Mesodermal cell (in vitro differentiated cells): ENCODE results near the gene SUFU.

Source experiments
- H3K27ac ChIP-seq: 2 replicates; pipeline ENCODE4 v1.7.0; 2013; ENCODE audit warnings: mild to moderate bottlenecking, low read depth, low read length, moderate library complexity; ENCODE audit not compliant: severe bottlenecking
- H3K36me3 ChIP-seq: 2 replicates; pipeline ENCODE4 v1.7.1; 2013; ENCODE audit warnings: mild to moderate bottlenecking, low read length, moderate library complexity; ENCODE audit not compliant: control insufficient read depth, insufficient read depth
- H3K4me1 ChIP-seq: one replicate; pipeline ENCODE4 v1.7.1; 2013; ENCODE audit warnings: mild to moderate bottlenecking, low read length; ENCODE audit not compliant: insufficient read depth, control insufficient read depth, poor library complexity, severe bottlenecking
- H3K4me3 ChIP-seq: 2 replicates; pipeline ENCODE4 v1.7.0; 2013; ENCODE audit warnings: low read length, control low read depth, mild to moderate bottlenecking; ENCODE audit not compliant: insufficient read depth, poor library complexity, severe bottlenecking; ENCODE audit errors: extremely low read depth
- H3K9me3 ChIP-seq: 2 replicates; pipeline ENCODE4 v1.7.1; 2013; ENCODE audit warnings: mild to moderate bottlenecking, low read length, moderate library complexity; ENCODE audit not compliant: control insufficient read depth
- WGBS, 2 experiments: methylation state at CpG; one replicate each; pipeline ENCODE4 v1.1.5; 2013; ENCODE audit warnings: missing lambda C conversion rate in 2 of 2; ENCODE audit not compliant: insufficient coverage in 2 of 2; 5-methylcytosine and 5-hydroxymethylcytosine counted together

The SUFU gene

DNA sequence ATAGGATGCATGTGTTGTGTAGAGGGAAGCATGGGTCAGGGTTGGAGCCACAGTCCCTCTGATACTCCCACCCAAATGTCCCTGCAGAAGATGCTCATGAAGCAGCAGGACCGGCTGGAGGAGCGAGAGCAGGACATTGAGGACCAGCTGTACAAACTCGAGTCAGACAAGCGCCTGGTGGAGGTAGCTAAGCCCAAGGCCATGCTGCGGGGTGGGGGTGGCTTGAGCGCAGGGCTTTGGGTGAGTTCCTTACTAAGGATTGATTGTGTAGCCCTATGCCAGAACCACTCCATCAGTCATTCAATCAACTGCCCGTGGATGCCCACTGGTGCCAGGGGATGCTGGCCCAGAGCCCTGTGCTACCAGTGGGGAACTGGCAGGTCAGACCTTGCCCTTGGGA, 150.8 kb downstream of the SUFU start:
- Histone ChIP-seq H3K36me3 (peaks cover 96% of the 10 kb centered on the region), H3K4me3 (no peak overlapping the region), H3K4me1 (peaks cover 25% of the 10 kb centered on the region), H3K27ac (no peak overlapping the region), H3K9me3 (no peaks in the 10 kb centered on the region)
- WGBS, 2 experiments, result 98 to 99% methylated on average over 6 of the region's 7 CpGs

DNA sequence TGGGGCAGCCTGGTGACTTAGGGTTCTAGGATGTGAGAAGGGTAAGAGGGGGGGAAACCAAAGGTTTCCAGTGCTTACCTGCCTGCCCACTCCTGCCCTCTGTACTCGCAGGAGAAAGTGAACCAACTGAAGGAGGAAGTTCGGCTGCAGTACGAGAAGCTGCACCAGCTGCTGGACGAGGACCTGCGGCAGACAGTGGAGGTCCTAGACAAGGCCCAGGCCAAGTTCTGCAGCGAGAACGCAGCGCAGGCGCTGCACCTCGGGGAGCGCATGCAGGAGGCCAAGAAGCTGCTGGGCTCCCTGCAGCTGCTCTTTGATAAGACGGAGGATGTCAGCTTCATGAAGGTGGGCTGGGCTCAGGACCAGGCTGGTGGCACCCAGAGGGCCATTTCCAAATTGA, 151.2 kb downstream of the SUFU start:
- Histone ChIP-seq H3K4me3 (no peak overlapping the region), H3K27ac (no peak overlapping the region), H3K36me3 (peaks cover 94% of the 10 kb centered on the region), H3K9me3 (no peaks in the 10 kb centered on the region), H3K4me1 (peaks cover 23% of the 10 kb centered on the region)
- 98 to 99% methylated on average over 12 of the region's 12 CpGs for WGBS, 2 experiments

DNA sequence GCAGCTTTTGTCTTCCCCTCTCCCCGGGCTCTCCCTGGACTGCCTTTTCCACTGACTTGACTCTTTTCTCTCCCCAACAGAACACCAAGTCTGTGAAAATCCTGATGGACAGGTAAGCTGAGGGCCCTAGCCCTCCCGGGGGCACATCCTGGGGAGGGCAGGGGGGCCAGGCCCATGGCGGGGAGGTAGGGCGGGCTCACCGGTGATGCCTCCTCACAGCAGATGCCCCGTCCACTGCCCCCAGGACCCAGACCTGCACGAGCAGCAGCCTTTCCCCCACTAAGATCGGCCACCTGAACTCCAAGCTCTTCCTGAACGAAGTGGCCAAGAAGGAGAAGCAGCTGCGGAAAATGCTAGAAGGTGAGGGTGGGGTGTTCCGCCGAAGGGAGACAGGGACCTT, 152.3 kb downstream of the SUFU start:
- H3K9me3 ChIP-seq, result no peaks in the 10 kb centered on the region
- peaks cover 84% of the 10 kb centered on the region for H3K36me3 ChIP-seq
- peaks cover 23% of the 10 kb centered on the region for H3K4me1 ChIP-seq
- no peak overlapping the region for H3K4me3 ChIP-seq
- H3K27ac ChIP-seq, result no peak overlapping the region
- WGBS, 2 experiments, result 97 to 100% methylated on average over 5 to 10 of the region's 12 CpGs

DNA sequence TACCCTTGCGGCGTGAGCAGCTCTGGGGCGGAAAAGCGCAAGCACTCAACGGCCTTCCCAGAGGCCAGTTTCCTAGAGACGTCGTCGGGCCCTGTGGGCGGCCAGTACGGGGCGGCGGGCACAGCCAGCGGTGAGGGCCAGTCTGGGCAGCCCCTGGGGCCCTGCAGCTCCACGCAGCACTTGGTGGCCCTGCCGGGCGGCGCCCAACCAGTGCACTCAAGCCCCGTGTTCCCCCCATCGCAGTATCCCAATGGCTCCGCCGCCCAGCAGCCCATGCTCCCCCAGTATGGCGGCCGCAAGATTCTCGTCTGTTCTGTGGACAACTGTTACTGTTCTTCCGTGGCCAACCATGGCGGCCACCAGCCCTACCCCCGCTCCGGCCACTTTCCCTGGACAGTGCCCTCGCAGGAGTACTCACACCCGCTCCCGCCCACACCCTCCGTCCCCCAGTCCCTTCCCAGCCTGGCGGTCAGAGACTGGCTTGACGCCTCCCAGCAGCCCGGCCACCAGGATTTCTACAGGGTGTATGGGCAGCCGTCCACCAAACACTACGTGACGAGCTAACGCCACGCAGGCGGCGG, 153.1 kb downstream of the SUFU start:
- H3K4me3 ChIP-seq, result no peak overlapping the region
- H3K36me3 ChIP-seq, result peaks cover 75% of the 10 kb centered on the region
- peaks cover 24% of the 10 kb centered on the region for H3K4me1 ChIP-seq
- H3K9me3 ChIP-seq, result no peaks in the 10 kb centered on the region
- H3K27ac ChIP-seq, result no peak overlapping the region
- 96 to 98% methylated on average over 39 to 42 of the region's 42 CpGs for WGBS, 2 experiments

DNA sequence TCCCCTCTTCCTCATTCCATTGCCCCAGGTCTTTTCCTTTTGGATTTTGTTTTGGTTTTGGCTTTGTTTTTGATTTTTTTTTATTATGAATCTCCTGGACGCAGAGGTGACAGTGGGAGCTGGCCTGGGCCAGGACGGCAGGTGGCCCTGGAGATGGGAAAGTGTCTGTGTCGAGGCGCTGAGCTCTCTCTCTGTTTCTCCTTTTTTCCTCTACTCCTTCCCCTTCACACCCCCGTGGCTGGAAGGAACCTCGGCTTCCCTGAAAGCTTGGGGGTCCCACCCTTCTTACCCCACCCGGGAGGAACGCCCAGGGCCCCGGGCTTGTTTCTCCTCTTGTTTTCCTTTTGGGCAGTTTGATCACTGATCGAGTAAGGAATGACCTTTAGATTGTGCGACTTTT, 153.7 kb downstream of the SUFU start:
- Histone ChIP-seq H3K27ac (no peak overlapping the region), H3K9me3 (no peaks in the 10 kb centered on the region), H3K36me3 (peaks cover 69% of the 10 kb centered on the region), H3K4me1 (peaks cover 24% of the 10 kb centered on the region), H3K4me3 (no peak overlapping the region)
- WGBS, 2 experiments, result 92 to 100% methylated on average over 2 to 7 of the region's 11 CpGs

DNA sequence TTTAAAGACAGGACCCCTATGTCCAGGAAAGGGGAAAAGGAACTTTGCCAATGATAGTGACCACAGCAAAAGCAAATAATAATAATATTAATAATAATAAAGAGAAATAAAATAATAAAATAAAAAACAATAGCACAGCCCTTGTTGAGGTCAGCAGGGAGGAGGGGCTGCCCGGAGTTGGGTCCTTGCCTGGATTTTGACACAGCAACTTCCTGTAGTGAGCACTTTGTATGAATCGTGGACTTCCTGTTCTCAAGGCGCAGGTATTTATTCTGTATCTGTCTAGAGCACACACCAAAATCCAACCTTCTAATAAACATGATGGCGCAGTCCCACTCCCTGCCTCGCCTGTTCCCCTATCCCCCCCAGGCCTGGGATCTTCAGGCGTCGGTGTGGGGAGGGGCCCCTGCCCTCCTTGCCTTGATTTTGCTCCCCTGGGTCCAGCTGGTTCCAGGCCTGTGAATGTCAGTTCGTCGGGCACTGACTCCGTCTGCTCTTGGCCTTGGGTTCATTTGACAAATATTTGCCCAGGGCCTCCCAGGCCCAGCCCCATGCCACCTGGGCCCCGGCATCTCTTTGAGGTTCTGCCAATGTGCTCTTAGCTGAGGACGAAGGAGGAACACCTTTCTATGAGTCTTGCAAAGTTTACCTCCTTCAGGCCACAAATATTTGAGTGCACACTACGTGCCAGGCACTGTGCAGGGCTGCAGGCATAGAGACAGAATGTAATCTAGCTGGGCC, 154.4 kb downstream of the SUFU start:
- Histone ChIP-seq H3K4me3 (no peak overlapping the region), H3K4me1 (peaks cover 24% of the 10 kb centered on the region), H3K27ac (no peak overlapping the region), H3K9me3 (no peaks in the 10 kb centered on the region), H3K36me3 (peaks cover 62% of the 10 kb centered on the region)
- WGBS, 2 experiments, result 94 to 96% methylated on average over 10 to 12 of the region's 13 CpGs

DNA sequence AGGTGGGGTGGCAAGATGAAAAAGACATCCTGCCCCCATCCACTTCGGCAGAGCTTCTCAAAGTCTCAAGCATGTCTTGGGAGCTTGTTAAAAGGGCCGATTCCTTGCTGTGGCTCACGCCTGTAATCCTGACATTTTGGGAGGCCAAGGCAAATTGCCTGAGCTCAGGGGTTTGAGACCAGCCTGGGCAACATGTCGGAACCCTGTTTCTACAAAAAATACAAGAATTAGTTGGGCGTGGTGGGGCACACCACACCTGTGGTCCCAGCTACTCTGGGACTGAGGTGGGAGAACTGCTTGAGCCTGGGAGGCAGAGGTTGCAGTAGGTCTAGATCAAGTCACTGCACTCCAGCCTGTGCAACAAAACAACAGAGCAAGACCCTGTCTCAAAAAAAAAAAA, 155.0 kb downstream of the SUFU start:
- Histone ChIP-seq H3K4me1 (peaks cover 24% of the 10 kb centered on the region), H3K9me3 (no peaks in the 10 kb centered on the region), H3K27ac (peak overlapping the region; percentile 49), H3K4me3 (no peak overlapping the region), H3K36me3 (peaks cover 56% of the 10 kb centered on the region)
- WGBS, 2 experiments, result 84 to 85% methylated on average over 4 to 5 of the region's 5 CpGs

DNA sequence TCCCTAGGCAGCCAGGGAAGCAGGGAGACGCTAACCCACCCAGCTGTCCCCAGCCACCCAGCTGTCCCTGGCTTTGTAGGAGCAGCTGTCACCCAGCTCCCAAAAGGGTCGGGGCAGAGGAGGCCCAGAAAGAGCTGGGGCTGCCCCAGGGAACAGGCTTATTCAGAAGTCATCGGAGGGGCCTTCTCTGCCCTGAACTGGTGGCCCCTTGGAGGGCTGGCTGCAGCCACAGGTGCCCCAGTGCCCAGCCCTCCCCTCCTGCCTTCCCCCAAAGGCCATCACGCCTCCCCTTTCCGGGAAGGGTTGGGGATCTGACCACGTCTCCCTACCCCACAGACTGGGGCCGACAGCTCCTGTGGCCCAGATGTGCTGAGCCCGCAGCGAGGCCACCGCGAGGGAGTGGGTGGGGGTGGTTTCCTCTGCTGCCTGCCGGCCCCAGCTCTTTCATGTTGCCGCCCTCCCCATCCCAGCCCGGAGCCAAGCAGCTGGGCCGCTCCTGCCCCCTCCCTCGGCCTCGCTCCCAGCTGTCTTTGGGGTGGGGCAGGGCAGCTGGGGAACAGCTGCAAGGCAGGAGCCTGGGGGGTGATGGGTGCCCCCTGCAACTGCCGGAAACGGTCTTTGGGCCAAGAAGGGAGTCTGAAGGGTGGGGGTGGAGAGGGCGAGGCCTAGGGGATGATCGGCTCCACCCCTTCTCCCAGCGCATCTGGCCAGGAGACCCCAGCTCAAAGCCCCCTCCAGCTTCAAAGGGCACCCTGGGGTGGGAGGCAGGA, 157.3 kb downstream of the SUFU start:
- 37 to 43% methylated on average over 5 to 6 of the region's 22 CpGs for WGBS, 2 experiments
- H3K4me1 ChIP-seq, result peaks cover 24% of the 10 kb centered on the region
- no peaks in the 10 kb centered on the region for H3K9me3 ChIP-seq
- H3K27ac ChIP-seq, result peak overlapping the region; percentile 33
- H3K36me3 ChIP-seq, result peaks cover 35% of the 10 kb centered on the region
- no peak overlapping the region for H3K4me3 ChIP-seq

DNA sequence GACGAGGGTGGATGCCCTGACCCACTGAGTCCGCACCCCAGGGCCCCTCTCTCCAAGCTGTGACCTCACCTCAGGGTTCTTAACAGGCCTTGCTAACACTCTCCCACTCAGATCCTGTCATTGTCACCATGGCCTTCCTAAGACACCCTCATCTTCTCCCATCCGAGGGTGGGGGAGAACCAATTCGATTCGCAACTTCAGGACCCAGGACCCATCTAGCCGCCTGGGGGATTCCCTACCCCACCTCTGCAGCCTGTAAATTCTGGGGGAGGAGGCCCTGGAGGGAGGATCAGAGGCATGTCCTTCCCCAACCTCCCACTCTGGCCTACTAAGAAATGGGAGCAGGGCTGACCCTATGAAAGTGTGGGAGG, 157.9 kb downstream of the SUFU start:
- Histone ChIP-seq H3K4me3 (no peak overlapping the region), H3K27ac (peak overlapping the region; percentile 23), H3K9me3 (no peaks in the 10 kb centered on the region), H3K36me3 (peaks cover 29% of the 10 kb centered on the region), H3K4me1 (peaks cover 24% of the 10 kb centered on the region)
- WGBS, 2 experiments, result 38 to 83% methylated on average over 1 of the region's 6 CpGs

DNA sequence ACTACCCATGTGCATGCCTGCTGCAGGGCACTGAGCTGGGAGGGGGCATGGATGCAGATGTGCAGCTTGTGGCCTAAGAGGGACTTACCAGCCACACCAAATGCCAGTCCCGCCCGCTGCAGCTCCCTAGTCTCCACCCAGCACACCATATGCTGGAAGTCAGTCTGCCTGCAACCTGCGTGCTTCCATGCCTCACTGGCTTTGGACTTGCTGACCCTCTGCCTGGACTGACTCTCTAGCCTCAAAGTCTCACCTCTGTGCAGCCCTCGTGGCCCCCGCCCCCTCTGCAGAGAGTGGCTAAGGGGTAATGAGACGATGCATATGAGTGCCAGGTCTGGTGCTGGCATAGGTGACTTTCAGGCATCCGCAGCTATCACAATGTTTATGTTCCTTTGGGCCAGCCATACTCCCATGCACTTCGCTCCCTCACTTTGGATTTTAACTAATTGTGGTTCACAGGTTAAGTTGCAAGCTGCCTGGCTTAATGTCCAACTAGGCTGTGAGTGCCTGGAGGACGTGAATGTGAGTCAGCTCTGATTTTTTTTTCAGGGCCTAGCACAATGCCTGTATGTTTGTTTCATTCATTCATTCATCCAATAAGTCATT, 162.2 kb downstream of the SUFU start:
- H3K4me1 ChIP-seq, result peaks cover 36% of the 10 kb centered on the region
- 94 to 98% methylated on average over 8 to 9 of the region's 9 CpGs for WGBS, 2 experiments
- H3K27ac ChIP-seq, result no peak overlapping the region
- H3K4me3 ChIP-seq, result no peak overlapping the region
- H3K36me3 ChIP-seq, result no peaks in the 10 kb centered on the region
- H3K9me3 ChIP-seq, result no peaks in the 10 kb centered on the region
